Measurements from ENCODE around the gene RNASE4.

RNASE4 gene

DNA sequence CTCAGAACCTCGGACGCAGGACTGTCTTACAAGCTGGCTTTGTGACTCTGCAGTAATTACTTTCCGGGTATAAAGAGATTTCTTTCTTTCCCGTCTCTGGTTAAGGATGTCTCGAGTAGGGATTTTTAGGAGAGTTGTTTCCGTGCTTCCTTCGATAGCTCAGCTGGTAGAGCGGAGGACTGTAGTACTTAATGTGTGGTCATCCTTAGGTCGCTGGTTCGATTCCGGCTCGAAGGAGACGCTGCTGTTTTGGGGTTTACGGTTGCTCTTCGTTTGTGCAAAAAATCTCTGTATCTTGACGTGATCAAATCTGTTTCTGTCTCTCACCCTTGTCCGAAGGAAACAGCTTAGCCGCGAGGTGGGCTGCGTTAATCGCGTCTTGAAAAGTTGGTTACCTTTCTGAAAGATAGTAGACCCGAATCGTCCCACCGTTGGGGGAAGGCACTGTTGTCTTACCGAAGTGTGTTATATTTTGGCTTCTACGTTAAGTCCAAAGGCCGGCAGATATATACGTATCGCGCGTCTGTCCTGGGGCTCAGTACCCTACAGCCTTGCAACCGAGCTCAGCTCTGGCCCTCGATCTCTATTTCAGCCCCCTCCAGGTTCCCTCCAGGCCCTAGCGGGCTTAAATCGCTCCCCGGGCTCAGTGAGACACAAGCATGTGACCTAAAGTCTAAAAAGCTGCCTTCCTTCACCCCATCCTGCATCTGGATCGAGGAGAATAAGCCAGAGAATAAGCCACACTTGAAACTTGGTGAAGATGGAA is 1.1 kb upstream of the RNASE4 start:
- Histone ChIP-seq H3K27ac (ENCODE audit: low read depth, low read length) (peak overlapping the region; percentile 99), H3K27me3 (ENCODE audit: control insufficient read depth in 1 of 2, insufficient read depth in 2 of 2, low read length in 2 of 2) (no peaks in the 10 kb centered on the region), H3K9me3 (ENCODE audit: control insufficient read depth in 1 of 2, low read length in 2 of 2) (no peaks in the 10 kb centered on the region), H3K4me1 (ENCODE audit: control insufficient read depth in 1 of 2, insufficient read depth in 2 of 2, low read length in 2 of 2) (peaks cover 40 to 54% of the 10 kb centered on the region in 2 donors), H3K36me3 (ENCODE audit: control insufficient read depth in 1 of 2, insufficient read depth in 2 of 2, low read length in 2 of 2) (no peaks in the 10 kb centered on the region), H3K4me3 (ENCODE audit: low read depth in 1 of 2, low read length in 2 of 2) (peak overlapping the region; percentile 90 to 92), H3K9ac (ENCODE audit: low read depth in 1 of 2, low read length in 2 of 2) (peak overlapping the region; percentile 97 to 99)

- peak overlapping the region; percentile 99 for H3K27ac ChIP-seq (ENCODE audit: low read depth, low read length)
- H3K9ac ChIP-seq (ENCODE audit: low read depth in 1 of 2, low read length in 2 of 2) = peak overlapping the region; percentile 97 to 99
- H3K4me1 ChIP-seq (ENCODE audit: control insufficient read depth in 1 of 2, insufficient read depth in 2 of 2, low read length in 2 of 2) = peaks cover 43 to 51% of the 10 kb centered on the region in 2 donors
- H3K27me3 ChIP-seq (ENCODE audit: control insufficient read depth in 1 of 2, insufficient read depth in 2 of 2, low read length in 2 of 2) = no peaks in the 10 kb centered on the region
- no peaks in the 10 kb centered on the region for H3K9me3 ChIP-seq (ENCODE audit: control insufficient read depth in 1 of 2, low read length in 2 of 2)
- no peaks in the 10 kb centered on the region for H3K36me3 ChIP-seq (ENCODE audit: control insufficient read depth in 1 of 2, insufficient read depth in 2 of 2, low read length in 2 of 2)
- H3K4me3 ChIP-seq (ENCODE audit: low read depth in 1 of 2, low read length in 2 of 2) = peak overlapping the region; percentile 90 to 92
These were observed 499 bp downstream of the RNASE4 start for GRCh38 chr14:20684662-20685456.

DNA sequence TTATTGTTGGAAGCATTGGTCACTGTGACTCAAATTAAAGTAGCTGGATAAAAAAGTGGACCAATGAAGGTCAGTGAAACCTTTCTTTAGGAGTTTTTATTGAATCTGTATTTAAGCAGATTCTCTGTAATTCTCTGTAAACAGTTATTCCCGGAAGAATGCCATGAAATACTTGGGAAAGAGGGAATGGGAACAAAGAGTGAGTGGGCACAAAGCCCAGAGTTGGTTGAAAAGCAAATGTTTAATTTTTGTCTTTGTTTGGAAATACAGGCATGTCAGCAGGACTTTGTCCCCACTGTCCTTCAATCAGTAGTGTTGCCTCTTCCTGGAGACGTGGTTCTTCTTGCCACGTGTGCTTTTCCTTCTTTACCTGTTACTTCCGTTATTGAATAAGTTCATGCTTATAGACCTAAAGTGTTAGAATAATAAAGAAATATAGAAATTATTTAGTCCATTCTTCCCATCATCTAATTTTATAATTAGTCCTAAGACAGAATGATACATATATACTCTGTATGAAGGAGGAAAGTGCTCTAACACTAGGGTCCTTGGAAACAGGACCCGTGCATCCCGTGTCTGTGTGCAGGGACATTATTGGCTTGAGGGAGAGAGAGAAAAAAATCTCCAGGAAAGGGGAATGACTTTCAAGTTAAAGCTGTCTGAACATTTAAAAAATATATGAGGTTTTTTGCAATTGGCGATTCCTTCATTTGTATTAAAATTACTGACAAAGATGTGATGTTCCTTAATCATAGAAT is 2.2 kb downstream of the RNASE4 start:
- no peaks in the 10 kb centered on the region for H3K9me3 ChIP-seq (ENCODE audit: control insufficient read depth in 1 of 2, low read length in 2 of 2)
- no peaks in the 10 kb centered on the region for H3K36me3 ChIP-seq (ENCODE audit: control insufficient read depth in 1 of 2, insufficient read depth in 2 of 2, low read length in 2 of 2)
- peaks cover 27 to 35% of the 10 kb centered on the region in 2 donors for H3K4me1 ChIP-seq (ENCODE audit: control insufficient read depth in 1 of 2, insufficient read depth in 2 of 2, low read length in 2 of 2)
- peak overlapping the region; percentile 44 to 59 for H3K9ac ChIP-seq (ENCODE audit: low read depth in 1 of 2, low read length in 2 of 2)
- H3K4me3 ChIP-seq (ENCODE audit: low read depth in 1 of 2, low read length in 2 of 2) = peak overlapping the region; percentile 38 to 55
- no peaks in the 10 kb centered on the region for H3K27me3 ChIP-seq (ENCODE audit: control insufficient read depth in 1 of 2, insufficient read depth in 2 of 2, low read length in 2 of 2)
- peak overlapping the region; percentile 68 for H3K27ac ChIP-seq (ENCODE audit: low read depth, low read length)

DNA sequence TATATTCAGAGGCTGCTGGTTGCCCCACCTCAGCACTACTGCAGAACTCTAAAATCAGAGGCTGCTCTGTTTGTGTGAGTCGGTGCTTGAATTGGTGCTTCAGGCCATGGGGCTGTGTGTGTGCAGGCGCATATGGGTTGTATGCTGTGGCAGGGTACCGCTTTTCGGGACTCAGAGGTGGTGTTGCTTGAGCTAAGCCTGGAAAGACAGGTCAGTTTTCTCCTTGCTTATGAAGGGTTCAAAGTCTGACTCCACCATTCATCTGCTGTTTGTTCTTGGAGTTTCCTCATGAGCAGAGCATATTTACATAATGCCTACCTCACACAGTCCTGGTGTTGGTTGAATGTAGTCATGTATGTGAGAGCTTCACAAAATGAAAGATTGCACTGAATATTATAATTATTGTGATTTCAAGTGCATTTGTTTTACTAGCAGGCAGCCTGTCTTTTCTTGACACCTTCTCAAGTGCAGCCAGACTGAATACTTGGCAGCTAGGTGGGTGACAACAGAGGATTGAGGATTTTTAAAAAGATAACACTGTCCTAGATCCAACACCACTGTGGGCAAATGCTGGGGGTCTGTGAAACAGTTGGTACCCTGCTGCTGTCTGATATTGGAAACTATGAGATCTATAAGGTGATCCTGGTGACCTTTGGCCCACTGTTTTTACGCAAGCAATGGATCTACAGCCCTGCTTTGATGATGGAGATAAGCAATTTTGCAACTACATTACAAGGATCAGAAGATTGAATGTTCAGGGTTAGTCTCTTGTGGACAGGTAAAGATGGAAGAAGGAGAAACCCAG is 3.2 kb downstream of the RNASE4 start:
- Histone ChIP-seq H3K27ac (ENCODE audit: low read depth, low read length) (peak overlapping the region; percentile 68), H3K4me3 (ENCODE audit: low read depth in 1 of 2, low read length in 2 of 2) (peak overlapping the region; percentile 38 to 55), H3K4me1 (ENCODE audit: control insufficient read depth in 1 of 2, insufficient read depth in 2 of 2, low read length in 2 of 2) (peaks cover 20 to 29% of the 10 kb centered on the region in 2 donors), H3K9ac (ENCODE audit: low read depth in 1 of 2, low read length in 2 of 2) (peak overlapping the region; percentile 32 to 59), H3K36me3 (ENCODE audit: control insufficient read depth in 1 of 2, insufficient read depth in 2 of 2, low read length in 2 of 2) (no peaks in the 10 kb centered on the region), H3K9me3 (ENCODE audit: control insufficient read depth in 1 of 2, low read length in 2 of 2) (no peaks in the 10 kb centered on the region), H3K27me3 (ENCODE audit: control insufficient read depth in 1 of 2, insufficient read depth in 2 of 2, low read length in 2 of 2) (no peaks in the 10 kb centered on the region)

DNA sequence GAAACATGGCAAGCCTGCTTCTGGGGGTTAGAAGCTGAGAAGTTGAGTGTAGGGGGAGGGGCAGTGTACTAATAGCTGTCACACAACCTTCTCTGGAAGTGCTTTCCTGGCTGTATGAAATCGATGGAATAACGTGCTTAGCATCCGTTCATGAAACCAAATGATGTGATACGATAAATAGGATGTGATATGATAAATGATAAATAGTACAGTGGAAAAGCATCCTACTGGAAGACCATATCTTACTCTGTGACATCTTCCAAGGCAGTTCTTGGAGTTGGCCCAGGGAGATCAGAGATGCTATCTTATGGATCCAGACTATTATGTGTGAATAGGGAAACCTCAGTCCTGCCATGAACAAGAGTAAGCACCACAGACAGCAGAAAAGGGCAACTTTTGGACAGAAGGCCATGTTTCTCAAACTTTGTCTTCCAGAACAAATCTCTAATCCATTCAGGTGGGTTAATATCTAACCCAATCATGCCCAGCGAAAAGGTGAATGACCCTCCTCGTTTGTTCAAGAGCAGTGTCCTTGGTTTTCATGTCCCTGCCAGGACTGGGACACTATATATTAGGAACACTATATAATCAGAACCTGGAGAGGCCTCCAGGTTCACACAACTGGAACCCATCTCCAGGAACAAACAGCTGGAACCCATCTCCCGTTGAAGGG is 3.9 kb downstream of the RNASE4 start, which contains the start of gene ANG:
Gene ANG (plus strand): TSS at position 598 of the 673 bp plus-strand sequence. CDS start 4,801 bp downstream, outside the sequence.
- Histone ChIP-seq H3K4me3 (ENCODE audit: low read depth in 1 of 2, low read length in 2 of 2) (peak within 1 kb of the TSS in 1 of 2 donors; percentile 55), H3K9ac (ENCODE audit: low read depth in 1 of 2, low read length in 2 of 2) (peak within 1 kb of the TSS in 1 of 2 donors; percentile 59), H3K9me3 (ENCODE audit: control insufficient read depth in 1 of 2, low read length in 2 of 2) (no peaks in the 10 kb centered on the region), H3K36me3 (ENCODE audit: control insufficient read depth in 1 of 2, insufficient read depth in 2 of 2, low read length in 2 of 2) (peaks cover 0 to 1% of the 10 kb centered on the region in 2 donors), H3K4me1 (ENCODE audit: control insufficient read depth in 1 of 2, insufficient read depth in 2 of 2, low read length in 2 of 2) (peaks cover 20 to 29% of the 10 kb centered on the region in 2 donors), H3K27me3 (ENCODE audit: control insufficient read depth in 1 of 2, insufficient read depth in 2 of 2, low read length in 2 of 2) (no peaks in the 10 kb centered on the region), H3K27ac (ENCODE audit: low read depth, low read length) (peak within 1 kb of the TSS; percentile 48)

DNA sequence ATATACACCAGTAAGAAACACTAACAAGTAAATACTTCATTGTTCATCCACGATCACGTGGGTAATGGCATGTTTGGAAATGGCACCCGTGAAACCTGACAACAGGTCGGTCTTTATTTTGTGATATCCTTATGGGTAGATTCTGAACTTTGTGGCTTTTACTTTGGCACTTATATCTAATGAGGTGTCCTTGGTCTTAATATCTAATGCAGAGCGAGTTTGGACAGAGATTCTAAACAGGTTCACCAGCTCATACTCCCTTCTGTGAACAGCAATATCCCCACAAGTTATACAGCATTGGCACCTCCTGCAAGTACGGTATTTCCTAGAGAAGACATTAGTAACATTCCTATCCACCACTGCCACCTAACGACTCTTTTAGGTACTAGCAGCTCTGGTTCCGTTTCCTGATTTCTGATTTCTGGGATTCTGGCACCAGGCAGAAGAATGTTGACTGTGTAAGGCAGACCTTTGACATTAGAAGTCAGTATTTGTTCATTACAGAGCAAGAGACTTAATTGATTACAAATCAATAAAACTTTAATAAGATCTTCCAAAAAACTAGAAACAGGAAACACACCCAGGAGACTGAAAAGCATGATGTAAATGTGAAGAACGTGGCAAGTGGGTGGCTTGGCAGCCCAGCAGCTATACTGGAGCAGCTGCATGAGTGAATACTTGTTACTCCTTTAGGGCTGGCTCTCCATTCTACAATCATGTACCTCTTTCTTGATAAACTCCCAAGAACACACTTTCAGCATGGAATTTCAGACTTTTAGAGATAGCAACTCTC is 6.7 kb downstream of the RNASE4 start:
- H3K4me3 ChIP-seq (ENCODE audit: low read depth in 1 of 2, low read length in 2 of 2) = no peak overlapping the region
- no peaks in the 10 kb centered on the region for H3K27me3 ChIP-seq (ENCODE audit: control insufficient read depth in 1 of 2, insufficient read depth in 2 of 2, low read length in 2 of 2)
- no peak overlapping the region for H3K9ac ChIP-seq (ENCODE audit: low read depth in 1 of 2, low read length in 2 of 2)
- peaks cover 15 to 18% of the 10 kb centered on the region in 2 donors for H3K4me1 ChIP-seq (ENCODE audit: control insufficient read depth in 1 of 2, insufficient read depth in 2 of 2, low read length in 2 of 2)
- no peak overlapping the region for H3K27ac ChIP-seq (ENCODE audit: low read depth, low read length)
- H3K36me3 ChIP-seq (ENCODE audit: control insufficient read depth in 1 of 2, insufficient read depth in 2 of 2, low read length in 2 of 2) = peaks cover 5 to 9% of the 10 kb centered on the region in 2 donors
- H3K9me3 ChIP-seq (ENCODE audit: control insufficient read depth in 1 of 2, low read length in 2 of 2) = no peaks in the 10 kb centered on the region

- Histone ChIP-seq H3K27me3 (ENCODE audit: control insufficient read depth in 1 of 2, insufficient read depth in 2 of 2, low read length in 2 of 2) (no peaks in the 10 kb centered on the region), H3K4me3 (ENCODE audit: low read depth in 1 of 2, low read length in 2 of 2) (no peak overlapping the region), H3K36me3 (ENCODE audit: control insufficient read depth in 1 of 2, insufficient read depth in 2 of 2, low read length in 2 of 2) (peaks cover 5 to 9% of the 10 kb centered on the region in 2 donors), H3K4me1 (ENCODE audit: control insufficient read depth in 1 of 2, insufficient read depth in 2 of 2, low read length in 2 of 2) (peaks cover 6 to 10% of the 10 kb centered on the region in 2 donors), H3K27ac (ENCODE audit: low read depth, low read length) (no peak overlapping the region), H3K9ac (ENCODE audit: low read depth in 1 of 2, low read length in 2 of 2) (no peak overlapping the region), H3K9me3 (ENCODE audit: control insufficient read depth in 1 of 2, low read length in 2 of 2) (no peaks in the 10 kb centered on the region)
These were observed 7.9 kb downstream of the RNASE4 start for GRCh38 chr14:20692116-20692751.

DNA sequence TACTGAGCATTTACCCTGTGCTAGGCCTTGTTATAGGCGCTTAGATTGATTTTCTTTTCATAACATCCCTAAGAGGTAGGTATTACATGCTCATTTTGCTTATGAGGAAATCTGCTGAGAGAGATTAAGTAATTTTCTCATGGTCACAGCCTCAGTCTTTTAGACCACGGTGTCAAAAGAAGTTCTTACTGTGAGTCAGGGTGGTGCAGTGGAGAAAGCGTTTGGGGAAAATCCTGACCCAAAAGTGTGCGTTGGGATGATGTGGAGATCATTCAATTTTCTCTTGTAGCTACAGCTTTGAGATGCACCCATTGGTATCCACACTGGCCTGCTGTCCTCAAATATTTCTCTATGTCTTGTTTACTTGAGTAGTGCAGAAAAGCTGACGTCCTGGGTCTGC is 12.4 kb downstream of the RNASE4 start:
- Histone ChIP-seq H3K27ac (ENCODE audit: low read depth, low read length) (no peak overlapping the region), H3K36me3 (ENCODE audit: control insufficient read depth in 1 of 2, insufficient read depth in 2 of 2, low read length in 2 of 2) (peaks cover 14 to 18% of the 10 kb centered on the region in 2 donors), H3K27me3 (ENCODE audit: control insufficient read depth in 1 of 2, insufficient read depth in 2 of 2, low read length in 2 of 2) (no peaks in the 10 kb centered on the region), H3K9me3 (ENCODE audit: control insufficient read depth in 1 of 2, low read length in 2 of 2) (no peaks in the 10 kb centered on the region), H3K9ac (ENCODE audit: low read depth in 1 of 2, low read length in 2 of 2) (no peak overlapping the region), H3K4me3 (ENCODE audit: low read depth in 1 of 2, low read length in 2 of 2) (no peak overlapping the region), H3K4me1 (ENCODE audit: control insufficient read depth in 1 of 2, insufficient read depth in 2 of 2, low read length in 2 of 2) (no peaks in the 10 kb centered on the region)

Data from duodenal mucosa (tissue), 2 donors.